Placental epithelial cell (primary cell): ENCODE measurements around the gene TSPO2. TPM values are rescaled to one million over a fixed set of nuclear protein-coding genes. Genes with fewer than 3 reads are reported as not detected.

Experiments
- total RNA-seq: library from RNA; depleted of rRNA; stranded (reverse); fragments of >200 nt; gene quantifications from 2 replicates; pipeline ENCODE4 v1.2.3, GENCODE V29; 2012

Gene TSPO2, protein sequence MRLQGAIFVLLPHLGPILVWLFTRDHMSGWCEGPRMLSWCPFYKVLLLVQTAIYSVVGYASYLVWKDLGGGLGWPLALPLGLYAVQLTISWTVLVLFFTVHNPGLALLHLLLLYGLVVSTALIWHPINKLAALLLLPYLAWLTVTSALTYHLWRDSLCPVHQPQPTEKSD
- total RNA-seq: not detected in 2 replicates

DNA sequence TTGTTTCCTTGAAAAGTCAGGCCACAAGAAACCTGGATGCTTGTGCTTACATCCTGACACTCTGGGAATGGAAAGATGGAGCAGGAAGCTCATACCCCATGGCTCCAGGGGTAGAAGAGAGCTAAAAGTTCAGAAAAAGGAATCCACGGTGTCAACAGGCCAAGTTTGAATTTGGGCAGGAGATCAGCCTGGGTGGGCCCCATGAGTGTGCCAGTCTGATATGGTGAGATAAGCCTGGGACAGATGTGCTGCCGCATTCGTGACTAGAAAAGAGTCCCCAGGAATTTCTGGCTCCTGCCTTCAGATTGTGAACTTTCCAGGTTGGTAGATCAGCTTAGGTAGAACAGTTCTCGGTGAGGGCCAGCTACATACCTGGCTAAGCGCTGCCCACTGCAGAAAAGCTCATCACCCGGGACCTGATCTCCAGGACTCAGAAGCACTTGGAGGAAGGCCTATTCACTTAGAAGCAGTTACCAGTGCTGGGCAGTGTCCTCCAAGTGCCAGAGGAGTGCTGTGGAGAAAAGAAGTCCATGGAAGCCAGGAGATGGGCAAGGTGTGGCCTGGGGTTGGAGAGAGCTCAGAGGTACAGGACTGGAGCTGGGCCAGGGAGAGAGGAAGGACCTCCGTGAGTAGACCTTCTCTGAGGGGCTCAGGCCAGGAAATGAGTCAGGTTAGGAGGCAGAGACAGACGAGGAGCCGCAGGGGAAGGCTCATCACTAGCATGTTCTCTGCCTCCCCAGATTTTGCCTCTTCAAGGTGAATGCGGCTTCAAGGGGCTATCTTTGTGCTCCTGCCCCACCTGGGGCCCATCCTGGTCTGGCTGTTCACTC lies at the start of gene TSPO2:
Gene TSPO2, plus strand, starts transcription at position 242 of the 830 bp plus-strand sequence. Its CDS starts 519 bp downstream, at position 761.

DNA sequence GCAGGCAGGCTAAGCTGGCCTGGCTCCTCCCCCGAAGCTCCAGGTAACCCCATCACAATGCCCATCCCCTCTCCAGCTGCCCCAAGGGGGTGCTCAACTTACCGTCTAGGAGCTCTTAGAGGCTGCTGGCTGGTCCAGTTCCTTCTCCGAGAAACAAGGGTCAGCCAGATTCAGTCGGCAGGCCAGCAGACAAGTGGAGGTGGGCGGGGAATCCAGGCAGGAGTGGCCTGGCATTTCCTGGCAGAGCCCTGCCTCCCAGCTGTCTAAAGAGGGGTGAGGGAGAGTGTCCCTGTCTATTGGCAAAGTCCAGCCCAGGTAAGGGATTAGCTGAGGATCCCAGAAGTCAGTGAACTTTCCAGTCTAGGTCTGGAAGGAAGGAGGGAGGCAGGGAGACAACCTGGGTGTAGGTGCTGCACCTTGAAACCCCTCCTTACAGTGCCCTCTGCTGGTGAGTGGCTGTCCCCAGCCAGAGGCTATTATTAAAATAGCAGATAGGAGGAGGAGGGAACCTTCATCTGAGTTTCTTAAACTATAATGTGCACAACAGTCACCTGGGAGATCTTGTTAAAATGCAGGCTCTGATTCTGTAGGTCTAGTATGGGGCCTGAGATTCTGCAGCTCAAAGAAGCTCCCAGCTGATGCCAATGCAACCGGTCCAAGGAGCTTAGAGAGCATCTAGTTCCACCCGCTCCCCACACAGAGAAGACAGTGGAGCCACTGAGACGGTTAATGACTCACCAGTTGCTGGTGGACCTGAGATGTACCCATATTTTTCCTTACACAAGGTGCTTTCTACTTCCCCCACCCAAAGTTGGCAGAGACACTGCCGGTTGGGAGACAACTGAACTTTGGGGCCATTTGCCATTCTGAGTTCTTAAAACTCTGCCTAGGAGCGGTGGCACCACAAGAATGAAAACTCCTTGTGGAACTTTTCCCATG lies 2.9 kb upstream of the TSPO2 start, which contains the start of gene UNC5CL:
Gene UNC5CL, minus strand, starts transcription at position 162 of the 939 bp plus-strand sequence. CDS start 4,147 bp downstream, outside the sequence.

DNA sequence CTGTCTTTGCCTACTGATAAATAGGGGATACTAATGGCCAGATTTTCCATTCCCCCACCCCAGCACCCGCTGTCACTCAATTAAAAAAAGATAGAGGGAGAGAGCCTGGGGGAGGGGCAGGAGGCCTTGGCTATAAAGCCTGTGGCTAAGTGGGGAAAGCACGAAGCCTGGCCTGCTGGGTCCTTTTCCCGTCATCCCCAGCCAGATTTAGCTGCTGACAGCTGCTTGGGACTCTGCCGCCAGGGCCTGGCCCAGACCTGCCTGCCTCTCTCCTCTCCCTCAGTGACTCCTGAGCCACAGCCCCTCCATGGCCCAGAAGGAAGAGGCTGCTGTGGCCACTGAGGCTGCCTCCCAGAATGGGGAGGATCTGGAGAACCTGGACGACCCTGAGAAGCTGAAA lies 10.8 kb downstream of the TSPO2 start, which contains the start of gene APOBEC2:
Gene APOBEC2, plus strand, starts transcription at position 162 of the 400 bp plus-strand sequence. Its CDS starts 146 bp downstream, at position 308.

DNA sequence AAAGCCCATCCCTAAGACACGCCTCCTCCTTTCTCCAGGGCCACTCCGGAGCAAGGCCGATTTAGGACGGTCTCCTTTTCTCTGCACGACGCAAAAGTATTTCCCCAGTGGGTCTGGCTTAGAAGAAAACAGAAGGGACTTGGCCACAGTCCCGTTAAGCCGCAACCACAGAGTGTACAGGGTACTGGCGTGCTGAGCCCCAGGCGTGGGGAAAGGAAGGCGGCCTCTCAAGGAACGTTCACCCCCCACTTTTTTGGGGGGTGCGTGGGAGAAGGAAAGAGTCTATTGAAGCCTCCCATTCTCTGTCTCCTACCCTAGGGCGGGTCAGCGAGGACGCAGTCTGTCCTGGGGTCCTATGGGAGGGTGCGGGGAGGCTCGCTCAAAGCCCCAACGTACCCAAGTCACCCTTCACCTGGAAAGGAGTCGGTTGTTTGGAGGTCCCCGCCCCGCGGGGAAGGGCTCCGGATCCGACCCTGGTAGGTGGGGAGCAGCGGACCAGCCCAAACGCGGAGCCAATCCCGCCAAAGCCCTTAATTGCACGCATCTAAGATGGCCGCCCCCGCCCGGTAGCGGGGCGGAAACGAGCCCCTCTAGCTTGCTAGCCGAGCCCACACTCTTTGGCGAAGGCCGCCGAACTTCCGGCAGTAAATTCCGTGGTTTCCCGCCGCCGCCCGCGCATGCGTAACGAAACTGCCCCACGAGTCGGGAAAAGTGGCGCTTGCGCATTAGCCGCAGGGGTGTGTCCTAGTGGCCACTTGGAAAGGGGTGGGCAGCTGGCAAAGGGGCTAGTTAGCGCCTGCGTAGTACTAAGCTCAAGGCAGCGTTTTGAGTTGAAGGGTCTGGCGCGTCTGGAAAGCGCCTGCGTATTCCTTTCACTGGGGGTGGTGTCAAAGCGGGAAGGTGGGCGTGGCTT lies 29.9 kb downstream of the TSPO2 start, which contains the start of gene OARD1:
Gene OARD1, minus strand, starts transcription at position 434 of the 913 bp plus-strand sequence. CDS start 722 bp downstream, outside the sequence.

DNA sequence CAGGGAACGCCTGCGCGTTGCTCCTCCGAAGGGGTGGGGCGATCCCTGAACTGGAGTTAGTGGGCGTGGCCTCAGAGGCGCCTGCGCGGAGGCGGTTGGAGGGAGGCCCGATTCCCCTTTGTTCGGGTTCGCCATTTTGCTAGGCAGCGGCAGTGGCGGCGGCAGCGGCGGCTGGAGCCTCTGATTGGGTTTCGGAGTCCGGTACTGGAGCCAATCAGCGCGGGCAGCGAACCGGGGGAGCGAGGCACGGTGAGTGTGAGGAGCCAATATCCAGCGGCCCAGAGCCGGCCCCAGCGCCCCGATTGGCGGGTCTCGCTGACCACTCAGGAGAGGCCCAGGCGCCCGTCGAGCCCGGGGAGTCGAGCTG lies 30.6 kb downstream of the TSPO2 start, which contains the start of gene NFYA:
Gene NFYA, plus strand, starts transcription at position 139 of the 367 bp plus-strand sequence. CDS start 6,116 bp downstream, outside the sequence.

Other genes with a start within 250 kb of the TSPO2 start
- gene UNC5CL, start 3.2 kb upstream of the TSPO2 start, total RNA-seq: 0.22 and 0.39 TPM in 2 replicates
- not detected in 2 replicates for gene APOBEC2, start 10.7 kb downstream of the TSPO2 start, total RNA-seq
- gene OARD1, start 29.9 kb downstream of the TSPO2 start, total RNA-seq: 8.2 and 24.3 TPM in 2 replicates
- gene NFYA, start 30.5 kb downstream of the TSPO2 start, total RNA-seq: 14.2 and 23.6 TPM in 2 replicates
- not detected in 2 replicates for gene TREML1, start 111.9 kb downstream of the TSPO2 start, total RNA-seq
- not detected in 2 replicates for gene TREM2, start 120.6 kb downstream of the TSPO2 start, total RNA-seq
- gene TREML2, start 158.7 kb downstream of the TSPO2 start, total RNA-seq: not detected in 2 replicates
- not detected in 2 replicates for gene TREML4, start 185.9 kb downstream of the TSPO2 start, total RNA-seq
- gene TREM1, start 244.2 kb downstream of the TSPO2 start, total RNA-seq: not detected in 2 replicates